ENCODE measurements around the gene KAT5. TPM values are rescaled to one million over a fixed set of nuclear protein-coding genes. Genes with fewer than 3 reads are reported as not detected.
A peak's percentile ranks its signal among the peaks of the same experiment; 100 is the strongest.
"Not testable (repeated sequence)": the region's sequence is repeated elsewhere in the genome, so short reads cannot be mapped to it uniquely, and the experiment has no call there.

The KAT5 gene
- total RNA-seq, 1 donor from 2014 or later: 35.5 TPM

GRCh38 chr11:65709661-65710060 is 2.4 kb upstream of the KAT5 start:
- no peak for DNase-seq (ENCODE audit: low read depth, low spot score)

GRCh38 chr11:65710421-65710820 is 1.6 kb upstream of the KAT5 start:
- DNase-seq (ENCODE audit: low read depth, low spot score): no peak

- no peak for DNase-seq (ENCODE audit: low read depth, low spot score)
Observed at GRCh38 chr11:65712633-65713076, 603 bp downstream of the KAT5 start.

- no peak for DNase-seq (ENCODE audit: low read depth, low spot score)
Observed at GRCh38 chr11:65713212-65713969, 1.3 kb downstream of the KAT5 start.

GRCh38 chr11:65714433-65714832 is 2.4 kb downstream of the KAT5 start:
- DNase-seq (ENCODE audit: low read depth, low spot score): no peak

GRCh38 chr11:65716302-65716701 is 4.2 kb downstream of the KAT5 start:
- DNase-seq (ENCODE audit: low read depth, low spot score): no peak

GRCh38 chr11:65716774-65717405 is 4.8 kb downstream of the KAT5 start:
- no peak for DNase-seq (ENCODE audit: low read depth, low spot score)

GRCh38 chr11:65717906-65718305 is 5.9 kb downstream of the KAT5 start:
- DNase-seq (ENCODE audit: low read depth, low spot score): no peak

- no peak for DNase-seq (ENCODE audit: low read depth, low spot score)
Observed at GRCh38 chr11:65718531-65718930, 6.5 kb downstream of the KAT5 start.

- no peak for DNase-seq (ENCODE audit: low read depth, low spot score)
Observed at GRCh38 chr11:65718964-65719492, 7.0 kb downstream of the KAT5 start.

GRCh38 chr11:65719871-65720210 is 7.8 kb downstream of the KAT5 start:
- no peak for DNase-seq (ENCODE audit: low read depth, low spot score)

GRCh38 chr11:65720211-65720934 is 8.3 kb downstream of the KAT5 start, which contains the start of gene RNASEH2C:
Gene RNASEH2C, minus strand, starts transcription at chr11:65720798. Its CDS starts 40 bp downstream, at chr11:65720758.
- DNase-seq (ENCODE audit: low read depth, low spot score): peak; percentile 46

GRCh38 chr11:65722261-65722660 is 10.2 kb downstream of the KAT5 start:
- DNase-seq (ENCODE audit: low read depth, low spot score): no peak

- no peak for DNase-seq (ENCODE audit: low read depth, low spot score)
Observed at GRCh38 chr11:65726660-65727059, 14.6 kb downstream of the KAT5 start.

GRCh38 chr11:65727865-65728264 is 15.8 kb downstream of the KAT5 start:
- DNase-seq (ENCODE audit: low read depth, low spot score): no peak

GRCh38 chr11:65730461-65730860 is 18.4 kb downstream of the KAT5 start:
- DNase-seq (ENCODE audit: low read depth, low spot score): no peak

- not testable (repeated sequence) for DNase-seq (ENCODE audit: low read depth, low spot score)
Observed at GRCh38 chr11:65735111-65735510, 23.1 kb downstream of the KAT5 start.

- DNase-seq (ENCODE audit: low read depth, low spot score): no peak
Observed at GRCh38 chr11:65736810-65737209, 24.8 kb downstream of the KAT5 start.

GRCh38 chr11:65739022-65739421 is 27.0 kb downstream of the KAT5 start:
- no peak for DNase-seq (ENCODE audit: low read depth, low spot score)

GRCh38 chr11:65741185-65741584 is 29.1 kb downstream of the KAT5 start:
- no peak for DNase-seq (ENCODE audit: low read depth, low spot score)

GRCh38 chr11:65742353-65742752 is 30.3 kb downstream of the KAT5 start:
- DNase-seq (ENCODE audit: low read depth, low spot score): no peak

GRCh38 chr11:65743681-65744025 is 31.6 kb downstream of the KAT5 start:
- DNase-seq (ENCODE audit: low read depth, low spot score): no peak

Data from pulmonary artery endothelial cell (primary cell).